WI38 (cell line): ENCODE measurements around the gene CEACAM18.

ENCODE experiments used
- H3K4me3 ChIP-seq: 2 replicates; pipeline ENCODE4 v1.5.1; 2011; ENCODE audit warnings: low read depth, mild to moderate bottlenecking, control low read depth, low read length
- CTCF ChIP-seq: IDR thresholded peaks from 2 replicates; pipeline ENCODE4 v1.5.1; 2012; ENCODE audit warnings: low read depth, mild to moderate bottlenecking, control low read depth, low read length

Gene CEACAM18

DNA sequence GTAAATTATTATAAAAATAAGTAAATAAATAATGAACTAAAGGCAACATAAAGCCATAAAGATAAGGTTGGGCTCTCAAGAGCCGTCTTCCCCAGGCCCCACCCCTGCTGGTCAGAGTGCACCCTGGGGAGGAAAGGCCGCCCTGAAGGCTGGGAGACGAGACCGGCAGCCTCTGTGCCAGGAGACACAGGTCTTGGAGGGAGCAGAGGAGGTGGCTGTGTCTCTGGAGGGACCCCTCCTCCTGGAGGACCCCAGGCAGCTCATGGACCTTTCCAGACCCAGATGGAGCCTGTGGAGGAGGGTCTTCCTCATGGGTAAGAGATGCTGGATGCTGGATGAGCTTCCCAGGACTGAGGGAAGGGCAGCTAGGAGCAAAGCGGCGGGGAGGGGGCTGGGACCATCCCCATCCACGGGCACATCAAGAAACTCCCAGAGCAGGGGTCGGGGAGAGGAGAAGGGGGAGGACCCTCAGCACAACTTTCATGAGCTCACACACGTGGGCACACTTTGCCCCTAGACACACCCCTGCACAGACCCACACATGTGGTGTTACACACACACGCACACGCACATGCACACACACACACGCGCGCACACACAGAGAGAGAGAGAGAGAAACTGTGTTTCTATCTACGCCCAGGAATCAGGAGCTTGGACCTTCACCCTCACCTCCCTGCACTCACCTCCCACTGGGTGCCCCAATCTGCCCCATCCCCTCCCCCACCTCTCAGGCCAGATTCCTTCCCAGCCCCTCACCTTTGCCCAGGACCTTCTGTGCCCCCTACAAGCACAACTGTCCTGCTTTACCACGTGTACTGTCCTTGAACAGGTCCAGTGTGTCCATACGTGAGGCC, at the start of gene CEACAM18:
TSS of gene CEACAM18 (plus strand) at position 159 of the 854 bp plus-strand sequence.
- no peak within 1 kb of the TSS for H3K4me3 ChIP-seq
- no peak for TF ChIP-seq CTCF

- no peak overlapping the region for H3K4me3 ChIP-seq
- no peak for TF ChIP-seq CTCF
Measured at GRCh38 chr19:51430221-51430620, 48.1 kb upstream of the CEACAM18 start.

- no peak for TF ChIP-seq CTCF
- no peak overlapping the region for H3K4me3 ChIP-seq
Measured at GRCh38 chr19:51431124-51431523, 47.2 kb upstream of the CEACAM18 start.

DNA sequence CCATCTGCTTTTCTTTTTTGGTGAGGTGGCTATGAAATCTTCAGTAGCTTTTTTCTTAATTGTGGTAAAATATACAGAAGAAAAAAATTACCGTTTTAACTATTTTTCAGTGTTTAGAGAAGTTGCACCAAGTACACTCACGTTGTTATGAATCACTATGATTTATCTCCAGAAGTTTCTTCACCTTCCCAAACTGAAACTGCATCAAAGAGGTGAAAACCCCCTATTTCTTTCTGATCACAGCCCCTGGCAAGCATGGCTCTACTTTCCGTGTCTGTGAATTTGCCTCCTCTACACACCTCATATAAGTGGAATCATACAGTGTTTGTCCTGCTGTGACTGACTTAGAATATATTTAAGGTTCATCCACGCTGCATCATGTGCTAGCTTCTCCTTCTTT, 45.3 kb upstream of the CEACAM18 start:
- no peak for TF ChIP-seq CTCF
- H3K4me3 ChIP-seq = no peak overlapping the region

GRCh38 chr19:51434456-51434855, 43.9 kb upstream of the CEACAM18 start:
- H3K4me3 ChIP-seq = no peak overlapping the region
- TF ChIP-seq CTCF = no peak

DNA sequence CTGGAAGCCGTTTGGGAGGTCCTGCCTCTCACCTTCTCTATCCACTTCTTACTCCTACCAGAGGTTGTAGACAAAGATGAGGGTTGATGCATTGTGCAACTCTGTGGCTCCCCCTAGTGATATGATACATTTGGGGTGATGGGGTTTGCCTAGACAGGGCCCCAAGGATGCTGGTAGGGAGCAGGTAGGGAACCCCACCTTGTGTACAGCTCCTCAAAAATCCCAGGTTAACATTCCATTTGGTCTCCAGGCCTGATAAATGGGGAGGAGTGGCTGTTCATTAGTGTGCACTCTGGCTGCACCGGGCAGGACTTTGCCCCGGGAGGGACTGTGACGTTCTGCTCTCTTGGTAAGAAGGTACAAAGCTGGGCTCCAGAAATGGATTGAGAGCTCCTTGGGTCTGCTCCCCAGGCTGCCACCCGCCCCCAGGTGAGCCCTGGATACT, 39.3 kb upstream of the CEACAM18 start:
- H3K4me3 ChIP-seq = no peak overlapping the region
- TF ChIP-seq CTCF = no peak

- no peak overlapping the region for H3K4me3 ChIP-seq
- no peak for TF ChIP-seq CTCF
Measured at GRCh38 chr19:51440052-51440451, 38.3 kb upstream of the CEACAM18 start.
